Hypothalamus (tissue), 51 donors: ENCODE measurements around the gene TTC7B.

Experiments used
- DNase-seq, 51 donors: peaks; one replicate each; lab custom pipeline; 2025; lab: John Stamatoyannopoulos, UW

The TTC7B gene

DNA sequence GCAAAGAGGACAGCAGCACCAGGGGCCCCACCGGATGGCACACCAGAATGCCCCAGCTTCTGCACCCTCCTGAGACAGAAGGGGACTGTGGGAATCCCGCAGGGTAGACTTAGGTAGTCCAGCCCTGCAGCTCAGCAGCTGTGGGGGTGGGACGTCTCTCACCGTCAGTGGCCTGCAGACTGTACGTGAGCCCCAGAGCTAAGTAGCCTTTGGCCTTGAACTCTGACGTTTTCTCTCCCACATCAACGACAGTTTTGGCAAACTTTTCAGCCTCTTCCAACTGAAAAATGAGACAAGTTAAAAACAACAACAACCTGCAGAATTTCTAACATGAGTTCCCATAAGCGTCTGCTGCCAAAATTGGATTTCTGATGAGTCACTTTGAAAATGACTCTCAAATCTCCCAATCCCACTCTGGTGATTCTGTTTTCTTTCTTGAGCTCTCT, 161.4 kb downstream of the TTC7B start:
- DNase-seq: no peak

- peak in 1 of 51 donors; percentile 58 for DNase-seq
Measured at GRCh38 chr14:90652626-90653025, 163.6 kb downstream of the TTC7B start.

DNA sequence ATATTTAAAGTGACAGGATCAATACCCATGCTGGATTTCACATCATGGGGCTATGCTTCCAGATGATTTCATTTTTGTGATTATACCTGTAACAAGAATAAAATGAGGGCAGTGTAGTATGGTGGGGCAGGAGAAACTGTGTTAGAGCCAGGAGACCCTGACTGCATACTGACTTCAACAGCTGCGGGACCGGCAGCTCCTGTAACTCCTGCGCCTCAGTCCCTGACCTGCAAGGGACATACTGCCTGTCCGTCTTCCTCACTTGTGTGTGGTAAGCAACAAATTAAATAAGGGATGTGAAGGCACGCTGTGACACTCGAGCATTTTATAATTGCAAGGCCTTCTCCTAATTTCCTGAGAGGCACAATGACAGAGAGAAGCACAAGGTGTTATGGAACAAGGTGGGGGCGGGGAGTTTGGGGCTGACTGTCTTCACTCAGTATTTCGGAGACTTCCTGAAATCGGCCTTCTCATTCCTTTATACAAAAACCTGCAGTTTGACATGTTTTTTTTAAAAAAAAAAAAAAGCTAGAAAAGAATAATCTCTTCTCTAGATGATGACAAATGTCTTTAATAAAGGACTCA, 164.2 kb downstream of the TTC7B start:
- peak in 1 of 51 donors; percentile 46 for DNase-seq

- no peak for DNase-seq
Measured at GRCh38 chr14:90651271-90651804, 164.9 kb downstream of the TTC7B start.

DNA sequence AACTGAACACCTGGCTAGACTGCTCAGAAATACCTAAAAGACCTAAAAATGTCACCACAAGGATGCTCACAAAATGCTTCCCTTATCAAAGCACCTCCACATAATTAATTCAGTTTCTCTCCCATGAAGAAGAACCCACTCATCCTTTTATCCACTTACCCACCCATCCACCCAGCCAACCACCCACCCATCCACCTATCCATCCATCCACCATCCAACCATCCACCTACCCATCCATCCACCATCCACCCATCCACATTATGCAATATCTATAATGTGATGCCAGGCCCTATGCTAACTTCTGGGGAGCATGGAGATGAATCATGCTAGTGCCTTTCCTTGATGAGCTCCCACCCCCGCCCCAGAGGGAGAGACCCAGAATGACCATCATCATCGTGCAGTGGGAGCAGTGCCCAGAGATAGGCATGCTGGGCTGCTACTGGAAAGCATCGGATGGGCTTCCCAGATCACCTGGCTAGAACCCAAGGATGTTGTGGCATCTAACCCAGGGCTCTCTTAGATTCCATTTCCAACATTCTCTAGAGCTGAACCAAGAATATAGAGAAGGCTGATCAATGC, 166.6 kb downstream of the TTC7B start:
- no peak for DNase-seq

GRCh38 chr14:90649083-90649482, 167.1 kb downstream of the TTC7B start:
- DNase-seq: no peak

DNA sequence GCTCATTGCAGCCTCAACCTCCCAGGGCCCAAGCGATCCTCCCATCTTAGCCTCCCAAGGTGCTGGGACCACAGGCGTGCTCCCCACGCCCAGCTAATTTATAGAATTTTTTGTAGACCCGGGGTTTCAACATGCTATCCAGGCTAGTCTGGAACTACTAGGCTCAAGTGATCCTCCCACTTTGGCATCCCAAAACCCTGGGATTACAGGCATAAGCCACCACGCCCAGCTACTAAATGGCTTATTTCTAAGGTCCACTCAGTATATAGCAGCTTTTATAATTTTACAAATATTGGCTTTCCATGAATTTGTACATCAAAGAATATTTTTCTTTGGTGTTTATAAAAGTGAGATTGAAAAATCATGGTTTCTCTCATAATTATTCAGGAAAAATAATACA, 167.8 kb downstream of the TTC7B start:
- no peak for DNase-seq

GRCh38 chr14:90647473-90648005, 168.7 kb downstream of the TTC7B start:
- DNase-seq: no peak

- no peak for DNase-seq
Measured at GRCh38 chr14:90645842-90646443, 170.3 kb downstream of the TTC7B start.

- no peak for DNase-seq
Measured at GRCh38 chr14:90644882-90645281, 171.3 kb downstream of the TTC7B start.

- DNase-seq: no peak
Measured at GRCh38 chr14:90643982-90644670, 172.1 kb downstream of the TTC7B start.

- DNase-seq: peak in 5 of 51 donors; percentile 25 to 64 (median 31)
Measured at GRCh38 chr14:90642244-90642717, 173.9 kb downstream of the TTC7B start.

DNA sequence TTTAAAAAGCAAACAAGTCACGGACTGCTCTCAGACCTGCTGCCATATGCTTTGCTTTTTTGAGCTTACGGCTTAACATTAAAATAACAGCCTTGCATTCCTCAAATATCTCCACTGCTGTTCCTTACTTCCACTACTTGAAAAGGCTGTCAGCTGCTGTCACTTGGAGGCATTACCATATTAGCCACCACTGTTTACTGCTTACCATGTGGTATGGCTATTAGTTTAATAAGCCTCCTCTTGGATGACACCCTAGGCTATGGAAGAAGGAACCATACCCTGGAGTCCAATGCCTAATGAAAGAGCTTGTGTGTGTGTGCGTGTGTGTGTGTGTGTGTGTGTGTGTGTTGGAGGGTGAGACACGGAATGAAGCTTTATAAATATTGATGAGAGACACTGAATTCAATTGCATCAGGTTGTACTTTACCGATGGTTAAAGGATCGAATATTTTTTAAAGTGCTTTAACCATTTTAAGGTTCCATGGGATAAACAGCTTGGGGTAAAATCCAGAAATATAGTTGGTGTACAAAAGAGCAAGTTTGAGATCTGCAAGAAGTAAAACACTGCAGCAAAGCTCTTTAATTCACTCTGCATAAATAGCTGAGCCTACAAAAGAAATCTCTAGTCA, 174.5 kb downstream of the TTC7B start:
- peak in 1 of 51 donors; percentile 64 for DNase-seq

DNA sequence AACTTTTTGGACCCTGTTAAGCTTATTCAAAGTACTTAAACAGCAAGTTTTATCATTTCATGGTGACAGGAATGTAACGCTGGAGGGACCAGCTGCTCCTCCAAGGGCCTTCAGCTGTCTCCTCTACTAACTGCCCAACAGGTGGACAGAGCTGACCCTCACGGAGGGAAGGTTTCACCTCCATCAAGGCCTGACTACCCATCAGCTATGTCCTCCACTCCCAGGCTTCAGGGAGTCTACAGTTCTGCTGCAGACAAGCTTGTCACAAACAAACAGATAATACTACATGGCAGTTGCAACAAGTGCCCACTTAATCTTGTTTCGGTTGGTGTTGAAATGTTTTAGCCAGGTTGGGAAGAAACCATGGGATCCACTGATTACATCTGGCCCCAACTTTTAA, 175.1 kb downstream of the TTC7B start:
- no peak for DNase-seq

- DNase-seq: no peak
Measured at GRCh38 chr14:90639641-90640040, 176.6 kb downstream of the TTC7B start.

DNA sequence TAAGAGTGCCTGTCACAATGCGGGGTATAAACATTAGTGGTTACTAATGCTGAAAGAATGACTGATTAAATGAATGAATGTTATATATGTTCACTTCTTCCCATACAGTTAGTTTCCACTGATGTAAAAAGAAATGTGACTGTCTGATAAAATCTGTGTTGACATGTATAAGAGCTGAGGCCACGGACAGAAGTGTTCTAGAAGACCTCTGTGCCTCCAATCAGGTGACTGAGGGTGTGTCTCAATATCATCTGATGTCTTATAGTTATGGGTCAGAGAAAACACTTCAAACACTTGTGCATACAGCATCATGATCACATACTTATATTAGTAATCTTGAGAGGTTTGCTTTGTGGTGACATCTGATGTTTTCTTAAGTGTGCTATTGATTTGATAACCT, 183.4 kb downstream of the TTC7B start:
- no peak for DNase-seq

DNA sequence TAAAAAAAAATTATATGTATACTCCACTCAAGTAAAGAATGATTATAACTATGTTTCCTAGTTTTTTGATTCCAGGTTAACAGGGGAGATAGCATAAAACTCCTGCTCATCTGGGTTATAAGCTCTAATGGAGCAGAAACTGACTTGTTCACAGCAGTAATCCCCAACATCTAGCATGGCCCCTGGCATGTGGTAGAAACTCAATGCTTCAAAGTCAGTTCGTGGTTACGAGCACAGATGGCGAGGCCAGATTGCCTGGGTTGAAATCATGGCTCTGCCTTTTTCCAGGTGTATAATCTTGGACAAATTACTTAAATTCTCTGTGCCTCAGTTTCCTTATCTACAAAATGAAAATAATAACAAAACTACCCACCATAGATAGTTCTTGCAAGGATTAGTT, 183.8 kb downstream of the TTC7B start:
- DNase-seq: no peak

- no peak for DNase-seq
Measured at GRCh38 chr14:90630171-90630806, 185.9 kb downstream of the TTC7B start.

- no peak for DNase-seq
Measured at GRCh38 chr14:90629471-90629870, 186.8 kb downstream of the TTC7B start.

DNA sequence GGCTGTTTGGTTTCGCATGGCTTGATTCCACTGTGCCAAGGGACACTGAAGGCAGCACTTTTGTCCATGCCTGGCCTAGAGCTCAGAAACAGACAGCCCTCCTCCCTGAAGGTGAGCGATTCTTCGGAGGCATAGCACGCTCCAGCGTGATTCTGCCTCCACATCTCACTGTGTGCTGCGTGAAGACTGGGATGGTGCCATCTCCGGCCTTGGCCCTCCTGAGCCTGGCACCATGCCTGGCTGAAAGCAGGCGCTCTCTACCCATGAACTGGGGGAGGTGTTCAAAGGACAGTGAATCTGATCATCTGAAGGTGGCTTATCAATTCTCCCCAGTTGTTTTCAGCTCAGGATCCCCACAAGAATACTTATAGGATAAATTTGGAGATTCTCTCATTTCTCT, 187.4 kb downstream of the TTC7B start:
- DNase-seq: peak in 5 of 51 donors; percentile 19 to 48 (median 26)
